ENCODE data around the gene MX2.
A peak's percentile ranks its signal among the peaks of the same experiment; 100 is the strongest.

The MX2 gene

GRCh38 chr21:41371685-41372030 lies 9.8 kb downstream of the MX2 start:
- H3K36me3 ChIP-seq (ENCODE audit: control insufficient read depth in 2 of 2, insufficient read depth in 1 of 2, low read length in 2 of 2), result no peaks in the 10 kb centered on the region
- H3K4me3 ChIP-seq (ENCODE audit: low read depth, low read length), result no peak overlapping the region
- TF ChIP-seq ZNF76 (tag by site-specific recombination; IDR thresholded peaks at IDR 0.05; ENCODE audit: borderline replicate concordance, low read depth), result no peak
- TF ChIP-seq IKZF3 (tag by site-specific recombination; IDR thresholded peaks at IDR 0.05), result no peak
- no peak for TF ChIP-seq SETDB1 (IDR thresholded peaks at IDR 0.05; ENCODE audit: insufficient read length, low read length)
- TF ChIP-seq ELK4 (IDR thresholded peaks at IDR 0.05; ENCODE audit: borderline replicate concordance, low read depth, low read length), result no peak
- TF ChIP-seq BCL6B (tag by site-specific recombination; IDR thresholded peaks at IDR 0.05), result no peak
- ChIA-PET POLR2A (no interaction called here), CTCF (interaction anchor here (0.5 to 1.9 kb wide), 2 partner anchors 88 to 539 kb away, joined by 3 to 7 read pairs; no protein-coding TSS in a partner anchor)
- no peaks in the 10 kb centered on the region for H3K9me3 ChIP-seq (ENCODE audit: control insufficient read depth, insufficient read depth, low read depth, low read length)
- H3K27ac ChIP-seq (ENCODE audit: extremely low read depth, low read depth, low read length), result no peak overlapping the region
- no peaks in the 10 kb centered on the region for H3K4me1 ChIP-seq (ENCODE audit: control insufficient read depth, insufficient read depth, low read length)

GRCh38 chr21:41373253-41373652 lies 11.4 kb downstream of the MX2 start:
- Histone ChIP-seq H3K27ac (ENCODE audit: extremely low read depth, low read depth, low read length) (no peak overlapping the region), H3K4me3 (ENCODE audit: low read depth, low read length) (no peak overlapping the region), H3K36me3 (ENCODE audit: control insufficient read depth in 2 of 2, insufficient read depth in 1 of 2, low read length in 2 of 2) (no peaks in the 10 kb centered on the region), H3K4me1 (ENCODE audit: control insufficient read depth, insufficient read depth, low read length) (no peaks in the 10 kb centered on the region), H3K9me3 (ENCODE audit: control insufficient read depth, insufficient read depth, low read depth, low read length) (no peaks in the 10 kb centered on the region)
- TF ChIP-seq KLF1 (tag by site-specific recombination; IDR thresholded peaks at IDR 0.05) (peak; percentile 61), GFI1B (tag by site-specific recombination; IDR thresholded peaks at IDR 0.05) (no peak)
- ChIA-PET POLR2A (no interaction called here), CTCF (interaction anchor here (0.8 to 1.9 kb wide), 2 partner anchors 9 to 90 kb away, joined by 3 to 7 read pairs; no protein-coding TSS in a partner anchor)

DNA sequence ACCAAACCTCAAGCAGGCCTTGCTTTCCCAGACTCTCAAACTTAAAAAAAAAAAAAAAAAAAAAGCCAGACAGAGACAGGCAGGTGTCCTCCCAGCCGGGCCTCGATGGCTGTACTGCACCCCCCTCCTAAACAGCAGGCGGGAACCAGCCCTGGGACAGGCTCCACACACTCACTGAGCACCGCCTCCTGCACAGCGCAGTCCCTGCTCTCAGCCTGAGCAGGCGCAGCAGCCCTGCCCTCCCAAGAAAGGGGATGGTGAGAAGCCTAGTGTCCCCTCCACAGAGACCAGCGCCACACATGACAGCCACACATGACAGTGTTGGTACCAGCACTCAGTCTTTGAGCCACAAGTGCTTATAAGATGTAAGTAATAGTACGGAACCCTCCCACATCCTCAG lies 11.9 kb downstream of the MX2 start:
- no peaks in the 10 kb centered on the region for H3K9me3 ChIP-seq (ENCODE audit: control insufficient read depth, insufficient read depth, low read depth, low read length)
- TF ChIP-seq, protein P1, sequence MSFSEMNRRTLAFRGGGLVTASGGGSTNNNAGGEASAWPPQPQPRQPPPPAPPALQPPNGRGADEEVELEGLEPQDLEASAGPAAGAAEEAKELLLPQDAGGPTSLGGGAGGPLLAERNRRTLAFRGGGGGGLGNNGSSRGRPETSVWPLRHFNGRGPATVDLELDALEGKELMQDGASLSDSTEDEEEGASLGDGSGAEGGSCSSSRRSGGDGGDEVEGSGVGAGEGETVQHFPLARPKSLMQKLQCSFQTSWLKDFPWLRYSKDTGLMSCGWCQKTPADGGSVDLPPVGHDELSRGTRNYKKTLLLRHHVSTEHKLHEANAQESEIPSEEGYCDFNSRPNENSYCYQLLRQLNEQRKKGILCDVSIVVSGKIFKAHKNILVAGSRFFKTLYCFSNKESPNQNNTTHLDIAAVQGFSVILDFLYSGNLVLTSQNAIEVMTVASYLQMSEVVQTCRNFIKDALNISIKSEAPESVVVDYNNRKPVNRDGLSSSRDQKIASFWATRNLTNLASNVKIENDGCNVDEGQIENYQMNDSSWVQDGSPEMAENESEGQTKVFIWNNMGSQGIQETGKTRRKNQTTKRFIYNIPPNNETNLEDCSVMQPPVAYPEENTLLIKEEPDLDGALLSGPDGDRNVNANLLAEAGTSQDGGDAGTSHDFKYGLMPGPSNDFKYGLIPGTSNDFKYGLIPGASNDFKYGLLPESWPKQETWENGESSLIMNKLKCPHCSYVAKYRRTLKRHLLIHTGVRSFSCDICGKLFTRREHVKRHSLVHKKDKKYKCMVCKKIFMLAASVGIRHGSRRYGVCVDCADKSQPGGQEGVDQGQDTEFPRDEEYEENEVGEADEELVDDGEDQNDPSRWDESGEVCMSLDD (tag by site-specific recombination; IDR thresholded peaks at IDR 0.05), result no peak
- TF ChIP-seq ZNF521 (tag by site-specific recombination; IDR thresholded peaks at IDR 0.05), result no peak
- TF ChIP-seq ZNF157 (tag by site-specific recombination; IDR thresholded peaks at IDR 0.05), result no peak
- no peak for TF ChIP-seq SCRT2 (tag by site-specific recombination; IDR thresholded peaks at IDR 0.05)
- TF ChIP-seq, protein P2, sequence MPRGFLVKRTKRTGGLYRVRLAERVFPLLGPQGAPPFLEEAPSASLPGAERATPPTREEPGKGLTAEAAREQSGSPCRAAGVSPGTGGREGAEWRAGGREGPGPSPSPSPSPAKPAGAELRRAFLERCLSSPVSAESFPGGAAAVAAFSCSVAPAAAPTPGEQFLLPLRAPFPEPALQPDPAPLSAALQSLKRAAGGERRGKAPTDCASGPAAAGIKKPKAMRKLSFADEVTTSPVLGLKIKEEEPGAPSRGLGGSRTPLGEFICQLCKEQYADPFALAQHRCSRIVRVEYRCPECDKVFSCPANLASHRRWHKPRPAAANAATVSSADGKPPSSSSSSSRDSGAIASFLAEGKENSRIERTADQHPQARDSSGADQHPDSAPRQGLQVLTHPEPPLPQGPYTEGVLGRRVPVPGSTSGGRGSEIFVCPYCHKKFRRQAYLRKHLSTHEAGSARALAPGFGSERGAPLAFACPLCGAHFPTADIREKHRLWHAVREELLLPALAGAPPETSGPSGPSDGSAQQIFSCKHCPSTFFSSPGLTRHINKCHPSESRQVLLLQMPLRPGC (tag by site-specific recombination; IDR thresholded peaks at IDR 0.05), result no peak
- no peak for TF ChIP-seq ZNF10 (tag by site-specific recombination; IDR thresholded peaks at IDR 0.05)
- ChIA-PET POLR2A (no interaction called here), CTCF (no interaction called here)
- H3K4me3 ChIP-seq (ENCODE audit: low read depth, low read length), result no peak overlapping the region
- no peaks in the 10 kb centered on the region for H3K36me3 ChIP-seq (ENCODE audit: control insufficient read depth in 2 of 2, insufficient read depth in 1 of 2, low read length in 2 of 2)
- no peak overlapping the region for H3K27ac ChIP-seq (ENCODE audit: extremely low read depth, low read depth, low read length)
- H3K4me1 ChIP-seq (ENCODE audit: control insufficient read depth, insufficient read depth, low read length), result no peaks in the 10 kb centered on the region
